Nephron (organoid): ENCODE data around the gene PODXL2.

ENCODE experiments used
- H3K27ac Mint-ChIP-seq, 3 experiments: 2 replicates each; pipeline ENCODE4 v1.8.0; 2020; ENCODE audit warnings: mixed read lengths in 3 of 3, mild to moderate bottlenecking in 2 of 3, moderate library complexity in 1 of 3
- H3K27me3 Mint-ChIP-seq: 2 replicates; pipeline ENCODE4 v1.8.0; 2021; ENCODE audit warnings: low read depth, mild to moderate bottlenecking, moderate library complexity, mixed read lengths
- H3K36me3 Mint-ChIP-seq: 2 replicates; pipeline ENCODE4 v1.8.0; 2020; ENCODE audit warnings: low read depth, mixed read lengths
- H3K4me1 Mint-ChIP-seq: 2 replicates; pipeline ENCODE4 v1.8.0; 2020; ENCODE audit warnings: mixed read lengths
- H3K4me3 Mint-ChIP-seq, 3 experiments: 2 replicates each; pipeline ENCODE4 v1.8.0; 2020; ENCODE audit warnings: mild to moderate bottlenecking in 3 of 3, mixed read lengths in 3 of 3, moderate library complexity in 2 of 3
- H3K9me3 Mint-ChIP-seq: 2 replicates; pipeline ENCODE4 v1.8.0; 2020; ENCODE audit warnings: mixed read lengths
- CTCF ChIP-seq, 3 experiments: fragments of 200-600 bp; sonication (generic); IDR thresholded peaks; one replicate each; pipeline ENCODE4 v1.5.0; 2021; ENCODE audit warnings: antibody characterized with exemption in 3 of 3; ENCODE audit not compliant: unreplicated experiment in 3 of 3

Gene PODXL2

GRCh38 chr3:127628788-127629466 is at the start of gene PODXL2:
Gene PODXL2, plus strand, starts transcription at chr3:127629185. Its CDS starts 35 bp downstream, at chr3:127629220.
- H3K4me1 Mint-ChIP-seq, result peaks cover 28% of the 10 kb centered on the region
- H3K9me3 Mint-ChIP-seq, result no peaks in the 10 kb centered on the region
- H3K36me3 Mint-ChIP-seq, result no peaks in the 10 kb centered on the region
- TF ChIP-seq CTCF (IDR thresholded peaks at IDR 0.05; ENCODE audit: unreplicated experiment in 3 of 3), result no peak
- peaks cover 47% of the 10 kb centered on the region for H3K27me3 Mint-ChIP-seq
- peak within 1 kb of the TSS; percentile 83 to 88 (median 84) for H3K4me3 Mint-ChIP-seq
- peak within 1 kb of the TSS; percentile 32 to 42 (median 35) for H3K27ac Mint-ChIP-seq

DNA sequence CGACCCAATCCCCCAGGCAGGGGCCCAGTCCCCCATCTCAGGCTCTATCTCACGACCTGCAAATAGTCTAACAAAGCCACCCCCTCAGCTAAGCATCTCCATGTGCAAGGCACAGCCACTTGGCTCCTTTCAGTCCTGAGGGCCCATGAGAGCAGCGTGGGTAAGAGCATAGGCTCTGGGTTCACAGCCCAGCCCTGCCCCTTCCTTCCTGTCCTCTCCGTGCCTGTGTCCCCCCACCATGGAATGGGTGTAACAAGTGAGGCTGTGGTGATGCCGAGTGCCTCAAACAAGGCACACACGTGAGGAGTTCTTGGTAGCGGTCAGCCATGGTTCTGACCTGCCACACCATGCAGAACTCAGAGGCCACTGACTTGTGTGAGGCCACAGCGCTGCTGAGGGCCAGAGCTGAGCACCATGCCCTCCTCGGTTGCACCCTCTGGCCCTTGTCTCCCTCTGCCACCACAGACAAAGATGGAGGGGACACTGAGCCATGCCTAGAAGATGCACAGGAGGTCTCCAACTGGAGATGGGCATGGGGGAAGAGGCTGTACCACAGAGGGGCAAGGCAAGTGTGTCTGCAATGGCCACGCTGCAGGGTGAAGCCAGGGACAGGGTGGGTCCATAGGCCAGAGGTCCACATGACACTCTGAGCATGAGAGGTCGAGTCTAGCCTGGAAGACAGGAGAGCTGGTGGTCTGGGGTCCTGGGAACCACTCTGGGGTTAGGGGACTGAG is 48.5 kb upstream of the PODXL2 start:
- no peaks in the 10 kb centered on the region for H3K9me3 Mint-ChIP-seq
- no peak overlapping the region for H3K4me3 Mint-ChIP-seq
- H3K4me1 Mint-ChIP-seq, result peaks cover 4% of the 10 kb centered on the region
- H3K27ac Mint-ChIP-seq, result no peak overlapping the region
- no peak for TF ChIP-seq CTCF (IDR thresholded peaks at IDR 0.05; ENCODE audit: unreplicated experiment in 3 of 3)
- no peaks in the 10 kb centered on the region for H3K27me3 Mint-ChIP-seq
- H3K36me3 Mint-ChIP-seq, result peaks cover 3% of the 10 kb centered on the region

- Mint-ChIP-seq H3K4me3 (peak overlapping the region in 1 of 3 experiments; percentile 53), H3K36me3 (no peaks in the 10 kb centered on the region), H3K27ac (no peak overlapping the region), H3K4me1 (peaks cover 17% of the 10 kb centered on the region), H3K27me3 (no peaks in the 10 kb centered on the region), H3K9me3 (no peaks in the 10 kb centered on the region)
- no peak for TF ChIP-seq CTCF (IDR thresholded peaks at IDR 0.05; ENCODE audit: unreplicated experiment in 3 of 3)
These were observed 44.3 kb upstream of the PODXL2 start for GRCh38 chr3:127584734-127585133.

- no peaks in the 10 kb centered on the region for H3K36me3 Mint-ChIP-seq
- peak overlapping the region; percentile 23 to 62 (median 27) for H3K4me3 Mint-ChIP-seq
- no peak for TF ChIP-seq CTCF (IDR thresholded peaks at IDR 0.05; ENCODE audit: unreplicated experiment in 3 of 3)
- peaks cover 18% of the 10 kb centered on the region for H3K4me1 Mint-ChIP-seq
- H3K27me3 Mint-ChIP-seq, result no peaks in the 10 kb centered on the region
- H3K9me3 Mint-ChIP-seq, result no peaks in the 10 kb centered on the region
- H3K27ac Mint-ChIP-seq, result peak overlapping the region in 1 of 3 experiments; percentile 35
These were observed 43.7 kb upstream of the PODXL2 start for GRCh38 chr3:127585163-127585812.

- no peak overlapping the region for H3K27ac Mint-ChIP-seq
- H3K27me3 Mint-ChIP-seq, result no peaks in the 10 kb centered on the region
- no peaks in the 10 kb centered on the region for H3K36me3 Mint-ChIP-seq
- no peak for TF ChIP-seq CTCF (IDR thresholded peaks at IDR 0.05; ENCODE audit: unreplicated experiment in 3 of 3)
- peak overlapping the region in 1 of 3 experiments; percentile 6 for H3K4me3 Mint-ChIP-seq
- no peaks in the 10 kb centered on the region for H3K9me3 Mint-ChIP-seq
- H3K4me1 Mint-ChIP-seq, result peaks cover 23% of the 10 kb centered on the region
These were observed 43.1 kb upstream of the PODXL2 start for GRCh38 chr3:127585813-127586413.
